K562 (cell line): ENCODE data around the gene ASIC1. TPM values are rescaled to one million over a fixed set of nuclear protein-coding genes. Genes with fewer than 3 reads are reported as not detected.

ENCODE experiments used
- ARID1B ChIP-seq: fragments of 450-650 bp; IDR thresholded peaks from 2 replicates; pipeline ENCODE4 v1.6.1; 2016; ENCODE audit warnings: antibody characterized with exemption, mild to moderate bottlenecking, inconsistent platforms
- BRF1 ChIP-seq: IDR thresholded peaks from 3 replicates; pipeline ENCODE4 v1.6.1; 2011; ENCODE audit warnings: borderline replicate concordance, mild to moderate bottlenecking; ENCODE audit not compliant: insufficient read length; ENCODE audit errors: extremely low read depth
- CEBPB ChIP-seq: fragments of 450-650 bp; IDR thresholded peaks from 2 replicates; pipeline ENCODE4 v1.6.1; 2016; ENCODE audit warnings: missing genetic modification characterization, missing compliant biosample characterization
- CHD1 ChIP-seq: fragments of 200-600 bp; sonication (generic); IDR thresholded peaks from one replicate; pipeline ENCODE4 v1.6.1; 2012; ENCODE audit warnings: mild to moderate bottlenecking, moderate library complexity, low read length, inconsistent platforms
- CSDE1 ChIP-seq, 2 experiments: fragments of 450-650 bp; IDR thresholded peaks; 2 replicates each; pipeline ENCODE4 v1.6.1; 2016; ENCODE audit warnings: mild to moderate bottlenecking in 1 of 2
- DNMT1 ChIP-seq: fragments of 450-650 bp; IDR thresholded peaks from 2 replicates; pipeline ENCODE4 v1.6.1; 2016; ENCODE audit warnings: antibody characterized with exemption, mild to moderate bottlenecking
- HDAC2 ChIP-seq: fragments of 450-650 bp; IDR thresholded peaks from 2 replicates; pipeline ENCODE4 v1.6.1; 2016; ENCODE audit warnings: mild to moderate bottlenecking
- MYBL2 ChIP-seq, 2 experiments: fragments of 450-650 bp in 1 of 2; sonication (generic) in 1 of 2; formaldehyde crosslinking in 1 of 2; IDR thresholded peaks; 2 replicates each; pipeline versions ENCODE4 v1.6.1 to v1.8.1; 2017 to 2022; ENCODE audit warnings: borderline replicate concordance in 1 of 2, inconsistent platforms in 1 of 2, low read depth in 1 of 2, mild to moderate bottlenecking in 1 of 2, missing genetic modification reagents in 1 of 2, moderate library complexity in 1 of 2
- RUNX1 ChIP-seq: sonication (generic); IDR thresholded peaks from 2 replicates; pipeline ENCODE4 v1.6.1; 2016; ENCODE audit warnings: antibody characterized with exemption, low read depth
- ZBED1 ChIP-seq: IDR thresholded peaks from 2 replicates; pipeline ENCODE4 v1.6.1; 2014
- ZBTB40 ChIP-seq, 2 experiments: fragments of 450-650 bp in 1 of 2; sonication (generic) in 1 of 2; formaldehyde crosslinking in 1 of 2; IDR thresholded peaks; 2 replicates each; pipeline versions ENCODE4 v1.7.1 to v1.9.0; 2016 to 2022; ENCODE audit warnings: inconsistent platforms in 1 of 2, mild to moderate bottlenecking in 1 of 2, missing genetic modification reagents in 1 of 2
- ZFP30 ChIP-seq: fragments of 250-450 bp; sonication (Bioruptor Pico); IDR thresholded peaks from 2 replicates; pipeline ENCODE4 v1.8.0; 2022; ENCODE audit warnings: moderate library complexity, mild to moderate bottlenecking, inconsistent platforms, borderline replicate concordance
- ZNF274 ChIP-seq: IDR thresholded peaks from 2 replicates; pipeline ENCODE4 v1.6.1; 2011; ENCODE audit warnings: low read depth, mild to moderate bottlenecking, low read length, moderate library complexity, borderline replicate concordance
- ZNF764 ChIP-seq: fragments of 250-450 bp; sonication (Bioruptor Pico); IDR thresholded peaks from 2 replicates; pipeline ENCODE4 v1.4.0; 2020; ENCODE audit warnings: low read depth, mild to moderate bottlenecking, moderate library complexity
- polyA plus RNA-seq, 8 experiments: library from polyadenylated mRNA; depleted of rRNA in 4 of 8; stranded (reverse) in 5 of 8; unstranded in 3 of 8; fragments of >200 nt; fragmentation: Nextera tagmentation in 2 of 8; fragmentation: Illumina TruSeq in 1 of 8; extraction: Ambion mirVana in 2 of 8; extraction: Trizol in 1 of 8; gene quantifications; 2 replicates each; pipeline versions ENCODE4 v1.2.1 to v1.2.3, GENCODE V29; 2011 to 2014; ENCODE audit warnings: inconsistent platforms in 1 of 8, missing spikeins in 1 of 8
- total RNA-seq, 7 experiments: library from RNA; depleted of rRNA in 6 of 7; stranded (reverse); fragments of >200 nt in 6 of 7; fragmentation: Illumina TruSeq in 2 of 7; extraction: Trizol in 2 of 7; gene quantifications; 2 replicates each; pipeline versions ENCODE4 v1.2.1 to v1.2.3, GENCODE V29; 2011 to 2021; ENCODE audit warnings: low replicate concordance in 1 of 7
- TF ChIP-seq, protein P1 (sequence below): fragments of 450-650 bp; IDR thresholded peaks from 2 replicates; pipeline ENCODE4 v1.6.1; 2016; ENCODE audit warnings: antibody characterized with exemption
- TF ChIP-seq, protein P2 (sequence below): fragments of 200-800 bp; sonication (Bioruptor generic); IDR thresholded peaks from 2 replicates; pipeline ENCODE4 v1.6.1; 2017; ENCODE audit warnings: missing genetic modification characterization, missing compliant biosample characterization

ASIC1 gene
- total and polyA plus RNA-seq, 9 of the 15 experiments (the other 6 are each of a cell fraction or from before 2014, with no cell fraction given), result 0.01 to 1.7 (median 0.45) TPM

- TF ChIP-seq ZBTB40 (IDR thresholded peaks at IDR 0.05) (no peak), ZBTB40 (CRISPR knock-in tag; IDR thresholded peaks at IDR 0.05) (no peak), ZNF274 (no peak), CEBPB (tag) (no peak), DNMT1 (no peak), CHD1 (peak; percentile 92), ZFP30 (CRISPR knock-in tag) (no peak), ARID1B (peak; percentile 21; the same call in 1 of the 2 replicates), HDAC2 (no peak), BRF1 (no peak), MYBL2 (IDR thresholded peaks at IDR 0.05; ENCODE audit: low read depth) (no peak), MYBL2 (CRISPR knock-in tag; IDR thresholded peaks at IDR 0.05; ENCODE audit: borderline replicate concordance) (no peak), ZBED1 (no peak), ZNF764 (CRISPR knock-in tag) (no peak), RUNX1 (no peak), CSDE1 (IDR thresholded peaks at IDR 0.05) (no peak)
- TF ChIP-seq, protein P1, sequence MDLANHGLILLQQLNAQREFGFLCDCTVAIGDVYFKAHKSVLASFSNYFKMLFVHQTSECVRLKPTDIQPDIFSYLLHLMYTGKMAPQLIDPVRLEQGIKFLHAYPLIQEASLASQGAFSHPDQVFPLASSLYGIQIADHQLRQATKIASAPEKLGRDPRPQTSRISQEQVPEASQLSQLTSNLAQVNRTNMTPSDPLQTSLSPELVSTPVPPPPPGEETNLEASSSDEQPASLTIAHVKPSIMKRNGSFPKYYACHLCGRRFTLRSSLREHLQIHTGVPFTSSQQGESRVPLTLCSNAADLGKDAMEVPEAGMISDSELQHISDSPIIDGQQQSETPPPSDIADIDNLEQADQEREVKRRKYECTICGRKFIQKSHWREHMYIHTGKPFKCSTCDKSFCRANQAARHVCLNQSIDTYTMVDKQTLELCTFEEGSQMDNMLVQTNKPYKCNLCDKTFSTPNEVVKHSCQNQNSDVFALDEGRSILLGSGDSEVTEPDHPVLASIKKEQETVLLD, result 0 out of 2 replicates have a peak, but pooled peaks have one; percentile 9
- TF ChIP-seq, protein P2, sequence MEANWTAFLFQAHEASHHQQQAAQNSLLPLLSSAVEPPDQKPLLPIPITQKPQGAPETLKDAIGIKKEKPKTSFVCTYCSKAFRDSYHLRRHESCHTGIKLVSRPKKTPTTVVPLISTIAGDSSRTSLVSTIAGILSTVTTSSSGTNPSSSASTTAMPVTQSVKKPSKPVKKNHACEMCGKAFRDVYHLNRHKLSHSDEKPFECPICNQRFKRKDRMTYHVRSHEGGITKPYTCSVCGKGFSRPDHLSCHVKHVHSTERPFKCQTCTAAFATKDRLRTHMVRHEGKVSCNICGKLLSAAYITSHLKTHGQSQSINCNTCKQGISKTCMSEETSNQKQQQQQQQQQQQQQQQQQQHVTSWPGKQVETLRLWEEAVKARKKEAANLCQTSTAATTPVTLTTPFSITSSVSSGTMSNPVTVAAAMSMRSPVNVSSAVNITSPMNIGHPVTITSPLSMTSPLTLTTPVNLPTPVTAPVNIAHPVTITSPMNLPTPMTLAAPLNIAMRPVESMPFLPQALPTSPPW (CRISPR knock-in tag), result no peak
These were observed 55.2 kb downstream of the ASIC1 start (continued) for GRCh38 chr12:50112456-50113218.
